ENCODE measurements around the gene TAF1. TPM values are rescaled to one million over a fixed set of nuclear protein-coding genes. Genes with fewer than 3 reads are reported as not detected.

TAF1 gene
- total RNA-seq, 1 experiment from 2014 or later, result 31.2 TPM

GRCh38 chrX:71420686-71421085 is 54.5 kb downstream of the TAF1 start (continued):
- TF ChIP-seq, protein P1, sequence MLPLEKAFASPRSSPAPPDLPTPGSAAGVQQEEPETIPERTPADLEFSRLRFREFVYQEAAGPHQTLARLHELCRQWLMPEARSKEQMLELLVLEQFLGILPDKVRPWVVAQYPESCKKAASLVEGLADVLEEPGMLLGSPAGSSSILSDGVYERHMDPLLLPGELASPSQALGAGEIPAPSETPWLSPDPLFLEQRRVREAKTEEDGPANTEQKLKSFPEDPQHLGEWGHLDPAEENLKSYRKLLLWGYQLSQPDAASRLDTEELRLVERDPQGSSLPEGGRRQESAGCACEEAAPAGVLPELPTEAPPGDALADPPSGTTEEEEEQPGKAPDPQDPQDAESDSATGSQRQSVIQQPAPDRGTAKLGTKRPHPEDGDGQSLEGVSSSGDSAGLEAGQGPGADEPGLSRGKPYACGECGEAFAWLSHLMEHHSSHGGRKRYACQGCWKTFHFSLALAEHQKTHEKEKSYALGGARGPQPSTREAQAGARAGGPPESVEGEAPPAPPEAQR (CRISPR knock-in tag; IDR thresholded peaks at IDR 0.05), result no peak
- TF ChIP-seq USF2 (CRISPR knock-in tag; IDR thresholded peaks at IDR 0.05) (no peak), NR2C2 (CRISPR knock-in tag; IDR thresholded peaks at IDR 0.05) (no peak), JUN (CRISPR knock-in tag; IDR thresholded peaks at IDR 0.05) (no peak)
- TF ChIP-seq, protein P2, sequence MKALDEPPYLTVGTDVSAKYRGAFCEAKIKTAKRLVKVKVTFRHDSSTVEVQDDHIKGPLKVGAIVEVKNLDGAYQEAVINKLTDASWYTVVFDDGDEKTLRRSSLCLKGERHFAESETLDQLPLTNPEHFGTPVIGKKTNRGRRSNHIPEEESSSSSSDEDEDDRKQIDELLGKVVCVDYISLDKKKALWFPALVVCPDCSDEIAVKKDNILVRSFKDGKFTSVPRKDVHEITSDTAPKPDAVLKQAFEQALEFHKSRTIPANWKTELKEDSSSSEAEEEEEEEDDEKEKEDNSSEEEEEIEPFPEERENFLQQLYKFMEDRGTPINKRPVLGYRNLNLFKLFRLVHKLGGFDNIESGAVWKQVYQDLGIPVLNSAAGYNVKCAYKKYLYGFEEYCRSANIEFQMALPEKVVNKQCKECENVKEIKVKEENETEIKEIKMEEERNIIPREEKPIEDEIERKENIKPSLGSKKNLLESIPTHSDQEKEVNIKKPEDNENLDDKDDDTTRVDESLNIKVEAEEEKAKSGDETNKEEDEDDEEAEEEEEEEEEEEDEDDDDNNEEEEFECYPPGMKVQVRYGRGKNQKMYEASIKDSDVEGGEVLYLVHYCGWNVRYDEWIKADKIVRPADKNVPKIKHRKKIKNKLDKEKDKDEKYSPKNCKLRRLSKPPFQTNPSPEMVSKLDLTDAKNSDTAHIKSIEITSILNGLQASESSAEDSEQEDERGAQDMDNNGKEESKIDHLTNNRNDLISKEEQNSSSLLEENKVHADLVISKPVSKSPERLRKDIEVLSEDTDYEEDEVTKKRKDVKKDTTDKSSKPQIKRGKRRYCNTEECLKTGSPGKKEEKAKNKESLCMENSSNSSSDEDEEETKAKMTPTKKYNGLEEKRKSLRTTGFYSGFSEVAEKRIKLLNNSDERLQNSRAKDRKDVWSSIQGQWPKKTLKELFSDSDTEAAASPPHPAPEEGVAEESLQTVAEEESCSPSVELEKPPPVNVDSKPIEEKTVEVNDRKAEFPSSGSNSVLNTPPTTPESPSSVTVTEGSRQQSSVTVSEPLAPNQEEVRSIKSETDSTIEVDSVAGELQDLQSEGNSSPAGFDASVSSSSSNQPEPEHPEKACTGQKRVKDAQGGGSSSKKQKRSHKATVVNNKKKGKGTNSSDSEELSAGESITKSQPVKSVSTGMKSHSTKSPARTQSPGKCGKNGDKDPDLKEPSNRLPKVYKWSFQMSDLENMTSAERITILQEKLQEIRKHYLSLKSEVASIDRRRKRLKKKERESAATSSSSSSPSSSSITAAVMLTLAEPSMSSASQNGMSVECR (CRISPR knock-in tag; IDR thresholded peaks at IDR 0.05; ENCODE audit: borderline replicate concordance), result no peak

GRCh38 chrX:71432733-71433132 is 66.6 kb downstream of the TAF1 start:
- Mint-ChIP-seq H3K36me3 (peaks cover 27% of the 10 kb centered on the region), H3K9me3 (no peaks in the 10 kb centered on the region), H3K27ac (no peak overlapping the region), H3K4me1 (no peaks in the 10 kb centered on the region), H3K4me3 (no peak overlapping the region), H3K27me3 (ENCODE audit: low read depth) (no peaks in the 10 kb centered on the region)
- POLR2A ChIA-PET, result no interaction called here
- TF ChIP-seq CREM (CRISPR knock-in tag; IDR thresholded peaks at IDR 0.05), result no peak
- TF ChIP-seq ZNF396 (CRISPR knock-in tag; IDR thresholded peaks at IDR 0.05; ENCODE audit: borderline replicate concordance), result no peak
- TF ChIP-seq, protein P3, sequence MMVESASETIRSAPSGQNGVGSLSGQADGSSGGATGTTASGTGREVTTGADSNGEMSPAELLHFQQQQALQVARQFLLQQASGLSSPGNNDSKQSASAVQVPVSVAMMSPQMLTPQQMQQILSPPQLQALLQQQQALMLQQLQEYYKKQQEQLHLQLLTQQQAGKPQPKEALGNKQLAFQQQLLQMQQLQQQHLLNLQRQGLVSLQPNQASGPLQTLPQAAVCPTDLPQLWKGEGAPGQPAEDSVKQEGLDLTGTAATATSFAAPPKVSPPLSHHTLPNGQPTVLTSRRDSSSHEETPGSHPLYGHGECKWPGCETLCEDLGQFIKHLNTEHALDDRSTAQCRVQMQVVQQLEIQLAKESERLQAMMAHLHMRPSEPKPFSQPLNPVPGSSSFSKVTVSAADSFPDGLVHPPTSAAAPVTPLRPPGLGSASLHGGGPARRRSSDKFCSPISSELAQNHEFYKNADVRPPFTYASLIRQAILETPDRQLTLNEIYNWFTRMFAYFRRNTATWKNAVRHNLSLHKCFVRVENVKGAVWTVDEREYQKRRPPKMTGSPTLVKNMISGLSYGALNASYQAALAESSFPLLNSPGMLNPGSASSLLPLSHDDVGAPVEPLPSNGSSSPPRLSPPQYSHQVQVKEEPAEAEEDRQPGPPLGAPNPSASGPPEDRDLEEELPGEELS (CRISPR knock-in tag; IDR thresholded peaks at IDR 0.05), result no peak
- TF ChIP-seq FOXJ3 (CRISPR knock-in tag; IDR thresholded peaks at IDR 0.05; ENCODE audit: borderline replicate concordance), result no peak
- TF ChIP-seq EMX1 (CRISPR knock-in tag; IDR thresholded peaks at IDR 0.05), result no peak
- no peak for TF ChIP-seq CREB1 (CRISPR knock-in tag; IDR thresholded peaks at IDR 0.05)
- TF ChIP-seq TEAD4 (CRISPR knock-in tag; IDR thresholded peaks at IDR 0.05), result no peak
- no peak for TF ChIP-seq ESRRA (CRISPR knock-in tag; IDR thresholded peaks at IDR 0.05; ENCODE audit: borderline replicate concordance)
- TF ChIP-seq NFYB (CRISPR knock-in tag; conservative IDR thresholded peaks at IDR 0.05; ENCODE audit: low read depth), result no peak
- TF ChIP-seq TEAD1 (CRISPR knock-in tag; IDR thresholded peaks at IDR 0.05), result no peak
- TF ChIP-seq NFATC4 (CRISPR knock-in tag; IDR thresholded peaks at IDR 0.05), result no peak
- TF ChIP-seq ZBTB21 (CRISPR knock-in tag; IDR thresholded peaks at IDR 0.05; ENCODE audit: borderline replicate concordance), result no peak
- no peak for TF ChIP-seq MAX (CRISPR knock-in tag; IDR thresholded peaks at IDR 0.05)
- no peak for TF ChIP-seq ZNF512 (CRISPR knock-in tag; IDR thresholded peaks at IDR 0.05; ENCODE audit: borderline replicate concordance)
- no peak for TF ChIP-seq NR3C1 (CRISPR knock-in tag; conservative IDR thresholded peaks at IDR 0.05; ENCODE audit: low read depth)
- TF ChIP-seq ZNF425 (CRISPR knock-in tag; conservative IDR thresholded peaks at IDR 0.05), result no peak
- CTCF ChIA-PET, result no interaction called here
- ATAC-seq (no peak), DNase-seq (ENCODE audit: low spot score) (no peak)

Data from WTC11 (cell line).